T-helper 1 cell treated with Interleukin-12 subunit alpha and Interleukin-12 subunit beta and Interleukin-4 antibody, amounts not matched to agents 30 ng/mL and 1 ng/mL, for 36 hours (primary cell): ENCODE results near the gene CHN2. TPM values are rescaled to one million over a fixed set of nuclear protein-coding genes. Genes with fewer than 3 reads are reported as not detected.
"Not testable (repeated sequence)": the region's sequence is repeated elsewhere in the genome, so short reads cannot be mapped to it uniquely, and the experiment has no call there.

Experiments used
- intact Hi-C: fragments of 100-400 bp; cut with micrococcal nuclease; formaldehyde crosslinking; loops from one replicate; pipeline ENCODE4 v1.15.1; 2024
- total RNA-seq: library from RNA; stranded (reverse); gene quantifications from 2 replicates; pipeline ENCODE4 v1.2.3, GENCODE V29; 2022

Gene CHN2
- total RNA-seq, 1 donor from 2014 or later, result 0.74 TPM

- intact Hi-C loops, result loop anchor here (1.0 to 5.0 kb wide), 5 partner anchors 148 to 267 kb away; no protein-coding TSS in a partner anchor
Measured at GRCh38 chr7:29189743-29190201, 4.8 kb upstream of the CHN2 start.

DNA sequence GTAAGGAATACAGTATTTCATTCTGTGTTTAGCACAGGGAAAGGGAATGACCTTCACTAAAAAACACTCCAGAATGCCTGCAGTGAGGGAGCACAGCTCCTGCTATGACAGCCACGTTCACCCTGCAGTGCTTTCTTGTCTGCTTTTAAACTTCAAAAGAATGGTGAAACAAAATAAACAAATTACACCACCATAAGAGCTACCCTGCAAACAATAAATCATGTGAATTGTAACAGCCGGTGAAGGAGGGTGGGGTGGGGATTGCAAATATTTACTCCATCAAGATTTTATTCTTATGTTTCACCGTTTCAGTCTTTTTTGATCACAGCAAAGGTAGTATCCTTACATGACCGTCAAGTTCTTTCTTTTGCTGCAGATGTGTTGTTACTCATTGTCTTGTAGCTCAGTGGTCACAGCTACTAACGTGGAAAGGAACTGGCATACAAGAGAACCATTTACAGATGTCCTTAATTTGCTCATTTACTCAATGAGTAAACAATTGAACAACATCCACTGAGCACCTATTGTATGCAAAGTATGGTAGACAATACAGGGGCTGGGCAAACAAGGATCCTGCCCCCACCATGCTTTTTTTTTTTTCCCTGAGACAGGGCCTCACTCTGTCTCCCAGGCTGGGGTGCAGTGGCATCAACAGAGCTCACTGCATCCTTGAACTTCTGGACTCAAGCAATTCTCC lies 4.1 kb upstream of the CHN2 start:
- intact Hi-C loops, result loop anchor here (5.0 kb wide), 1 partner anchor 147 kb away; no protein-coding TSS in a partner anchor

DNA sequence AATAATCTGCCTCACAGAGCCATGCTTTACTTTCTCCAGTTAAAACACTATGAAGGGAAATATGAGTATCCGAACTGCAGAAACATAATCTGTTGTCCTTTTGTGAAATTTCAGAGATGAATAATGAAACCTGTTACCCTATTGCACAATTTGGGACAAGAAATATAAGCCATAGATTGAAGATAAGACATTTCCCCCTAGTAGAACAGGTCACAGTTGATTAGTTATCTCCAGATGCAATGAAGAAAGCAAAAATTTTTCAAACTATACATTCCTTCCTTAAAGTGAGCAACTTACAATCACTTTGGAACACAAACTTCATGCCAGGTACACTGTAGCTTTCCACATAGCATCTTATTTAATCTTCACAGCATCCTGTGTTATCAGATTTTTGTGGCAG lies 2.3 kb upstream of the CHN2 start:
- intact Hi-C loops, result loop anchor here (5.0 kb wide), 1 partner anchor 145 kb away; no protein-coding TSS in a partner anchor

DNA sequence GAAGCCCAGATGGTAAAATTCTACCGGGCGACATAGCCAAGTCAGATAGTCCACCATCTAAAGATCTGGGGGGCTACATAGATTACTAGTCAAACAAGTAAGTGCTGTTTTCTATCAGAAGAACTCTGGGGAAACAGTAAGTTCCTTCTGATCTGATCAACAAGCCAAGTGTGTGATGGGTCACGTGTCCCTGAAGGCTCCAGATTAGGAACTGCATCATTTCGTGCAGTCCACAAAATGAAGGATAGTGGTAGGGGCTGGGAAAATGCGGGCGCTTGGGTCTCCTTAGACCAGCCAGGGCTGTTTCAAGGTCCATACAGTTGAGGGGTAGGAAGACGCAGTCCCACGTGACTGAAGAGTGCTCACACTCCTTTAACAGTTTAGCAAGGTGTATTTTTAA lies 1.8 kb upstream of the CHN2 start:
- intact Hi-C loops, result loop anchor here (5.0 kb wide), 1 partner anchor 144 kb away; no protein-coding TSS in a partner anchor

- intact Hi-C loops, result loop anchor here (5.0 kb wide), 1 partner anchor 144 kb away; no protein-coding TSS in a partner anchor
Measured at GRCh38 chr7:29193316-29194205, 1.0 kb upstream of the CHN2 start.

- intact Hi-C loops, result loop anchor here (5.0 kb wide), 1 partner anchor 143 kb away; no protein-coding TSS in a partner anchor
Measured at GRCh38 chr7:29194206-29194593, 375 bp upstream of the CHN2 start.

DNA sequence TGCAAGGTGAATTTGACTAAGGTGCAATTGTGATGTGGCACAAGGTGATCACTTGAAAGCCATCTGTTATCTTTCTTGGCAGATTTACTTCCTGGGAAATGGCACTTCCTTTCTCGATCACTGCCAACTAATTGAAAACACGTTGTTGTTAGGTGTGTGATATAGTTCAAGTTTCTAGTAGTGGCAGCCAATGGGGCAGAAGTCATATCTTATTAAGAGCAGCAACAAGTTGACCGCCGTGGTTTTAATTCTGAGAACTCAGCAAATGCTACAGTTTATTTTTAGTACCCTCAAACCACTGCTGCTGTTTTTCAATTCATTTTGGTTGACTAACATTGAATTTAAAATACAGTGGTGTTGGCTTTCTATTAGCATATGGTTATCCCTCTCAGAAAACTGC lies 1.6 kb downstream of the CHN2 start:
- intact Hi-C loops, result loop anchor here (2.0 to 5.0 kb wide), 2 partner anchors 89 kb away; no protein-coding TSS in a partner anchor

- intact Hi-C loops, result loop anchor here (2.0 to 5.0 kb wide), 2 partner anchors 88 to 90 kb away; no protein-coding TSS in a partner anchor
Measured at GRCh38 chr7:29196971-29197595, 2.5 kb downstream of the CHN2 start.

GRCh38 chr7:29197916-29198315 lies 3.3 kb downstream of the CHN2 start:
- intact Hi-C loops, result loop anchor here (2.0 to 5.0 kb wide), 2 partner anchors 87 to 91 kb away; no protein-coding TSS in a partner anchor

DNA sequence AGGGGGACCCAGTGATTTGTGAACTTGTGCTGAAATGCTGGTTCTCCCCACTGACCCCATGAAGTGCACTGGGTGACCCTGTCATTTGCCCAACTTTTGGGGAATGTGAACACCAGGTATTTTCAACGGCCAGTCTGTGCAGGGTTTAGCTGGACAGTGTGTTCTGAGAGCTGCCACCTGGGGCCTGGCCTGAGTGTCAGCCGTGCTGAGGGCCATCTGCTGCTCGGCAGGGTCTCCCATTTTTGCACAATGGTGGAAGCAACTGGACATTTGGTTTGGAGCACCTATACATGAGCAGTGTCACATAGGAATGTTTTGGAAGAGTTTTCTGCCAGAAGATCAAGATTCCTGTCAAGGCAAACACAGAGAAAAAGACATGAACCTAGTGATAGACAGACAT lies 5.2 kb downstream of the CHN2 start:
- intact Hi-C loops, result loop anchor here (5.0 kb wide), 1 partner anchor 92 kb away; no protein-coding TSS in a partner anchor

- intact Hi-C loops, result no loop called here
Measured at GRCh38 chr7:29202651-29203069, 8.1 kb downstream of the CHN2 start.

GRCh38 chr7:29204491-29205272 lies 10.1 kb downstream of the CHN2 start:
- intact Hi-C loops, result no loop called here

DNA sequence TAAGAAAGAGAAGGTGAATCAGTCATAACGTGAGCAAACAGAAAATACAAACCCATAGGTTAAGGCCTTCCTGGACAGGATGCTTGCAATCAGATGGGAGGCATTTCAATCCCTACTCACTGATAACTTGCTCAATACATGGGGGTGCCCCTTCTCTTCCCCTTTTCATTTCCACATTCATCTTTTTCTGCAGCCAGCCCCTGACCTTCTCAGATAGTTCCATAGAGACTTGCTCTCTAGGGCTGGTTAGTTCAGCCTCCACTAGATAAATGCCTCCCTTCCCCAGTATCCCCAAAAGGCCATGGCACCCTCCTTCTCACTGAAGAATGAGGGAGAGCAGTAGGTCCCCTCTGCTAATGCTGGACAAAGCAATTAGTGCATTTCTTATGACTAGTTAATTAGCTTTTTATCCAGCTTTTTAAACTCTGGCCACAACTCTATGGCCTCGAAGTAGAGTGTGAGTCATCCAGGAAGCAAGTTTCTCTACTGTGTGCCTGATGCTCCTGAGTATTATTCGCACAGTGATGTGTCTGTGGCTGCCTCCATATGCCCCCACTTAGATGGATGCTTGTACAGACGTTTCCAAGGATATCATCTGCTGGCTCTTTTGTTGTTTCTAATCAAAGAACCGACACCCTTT lies 12.7 kb downstream of the CHN2 start:
- intact Hi-C loops, result no loop called here

DNA sequence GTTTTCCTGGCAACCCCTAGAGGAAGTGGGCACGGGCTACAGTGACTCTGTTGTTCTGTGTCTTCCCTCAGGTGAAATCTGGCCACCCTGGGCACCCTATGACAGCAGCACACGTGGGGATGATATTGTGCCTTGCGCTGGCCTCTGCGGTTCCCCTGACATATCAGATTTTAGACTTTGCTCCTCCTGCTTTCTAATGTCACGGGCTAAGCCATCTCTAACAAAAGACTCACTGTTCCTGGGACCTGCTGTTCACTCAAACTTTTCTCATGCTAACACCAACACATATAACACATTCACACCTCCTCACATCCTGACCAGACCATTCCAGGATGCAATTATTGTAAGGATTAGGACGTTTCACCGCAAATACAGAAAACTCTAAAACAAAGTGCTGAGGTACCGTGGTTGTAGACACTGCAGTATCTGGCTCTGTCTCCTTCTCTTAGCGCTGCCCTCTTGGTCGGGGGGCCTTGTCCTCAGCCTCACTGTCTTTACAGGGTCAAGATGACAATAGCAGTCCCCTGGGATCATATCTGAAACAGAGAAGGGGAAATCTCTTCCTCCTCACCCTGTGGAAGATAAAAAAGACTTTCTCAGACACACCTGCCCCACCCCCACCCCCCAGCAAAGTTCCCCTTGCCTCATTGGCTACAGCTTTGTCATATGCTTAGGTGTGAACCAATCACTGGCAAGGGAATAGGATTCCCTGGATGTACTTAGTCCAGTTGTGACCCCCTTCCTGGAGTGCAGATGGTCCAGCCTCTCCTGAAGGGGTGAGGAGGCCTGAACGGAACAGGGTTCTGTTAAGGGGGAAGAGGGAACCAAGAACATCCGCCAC lies 14.1 kb downstream of the CHN2 start:
- intact Hi-C loops, result no loop called here

DNA sequence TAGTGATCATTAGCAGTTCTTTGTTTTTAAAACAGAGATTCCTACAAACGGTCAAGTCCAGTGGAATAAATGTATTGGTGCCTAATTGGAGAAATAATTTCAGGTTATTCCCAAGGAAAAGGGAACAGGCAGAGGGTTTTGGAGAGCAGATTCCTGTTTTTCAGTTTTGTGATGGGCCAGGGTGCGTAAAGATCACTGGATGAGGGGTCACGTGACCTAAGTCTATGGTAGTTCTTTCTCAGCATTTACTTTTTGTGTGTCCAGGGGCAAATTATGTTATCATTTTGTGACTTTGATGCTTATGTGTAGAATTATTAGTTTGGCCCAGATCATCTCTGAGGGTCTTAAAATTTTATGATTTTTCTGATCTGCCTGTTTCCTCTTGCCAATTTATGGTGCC lies 15.2 kb downstream of the CHN2 start:
- intact Hi-C loops, result no loop called here

GRCh38 chr7:29212736-29213135 lies 18.2 kb downstream of the CHN2 start:
- intact Hi-C loops, result not testable (repeated sequence)

- intact Hi-C loops, result no loop called here
Measured at GRCh38 chr7:29214056-29214455, 19.5 kb downstream of the CHN2 start.

DNA sequence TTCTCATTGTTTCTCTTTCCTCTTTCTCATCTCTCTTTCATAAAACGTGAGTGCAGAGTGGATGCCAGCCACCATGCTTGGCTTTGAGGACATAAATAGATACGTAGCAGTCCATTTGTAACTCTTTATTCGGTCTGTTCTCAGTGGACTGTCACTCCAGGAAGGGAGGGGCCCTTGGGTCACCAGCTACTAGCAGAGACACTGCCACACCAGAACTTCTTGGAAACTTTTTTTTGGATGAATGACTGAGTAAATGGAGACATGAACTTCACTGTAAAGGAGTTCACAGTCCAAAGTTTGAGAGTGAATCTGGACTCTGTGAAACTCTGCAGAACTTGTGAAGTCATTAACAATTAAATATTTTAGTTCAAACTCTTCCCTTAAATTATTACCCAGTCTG lies 20.2 kb downstream of the CHN2 start:
- intact Hi-C loops, result no loop called here

DNA sequence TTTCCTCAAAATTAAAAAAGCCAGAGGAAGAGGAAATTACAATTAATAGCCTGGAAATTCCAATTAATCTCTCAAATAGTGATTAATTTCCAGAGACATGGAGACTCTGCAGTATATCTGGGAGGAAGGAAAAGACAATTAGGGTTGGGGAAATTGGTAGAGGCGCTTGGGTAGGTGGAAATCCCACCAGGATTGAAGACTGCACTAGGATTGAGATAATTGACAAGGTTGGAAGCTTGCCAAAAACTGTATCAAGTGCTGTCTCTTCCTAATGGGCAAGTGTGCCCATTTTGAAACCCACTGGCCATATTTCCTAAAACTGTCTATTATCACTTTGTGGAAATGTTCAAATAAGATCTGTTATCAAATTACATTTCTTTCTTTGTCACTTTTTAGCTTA lies 21.6 kb downstream of the CHN2 start:
- intact Hi-C loops, result no loop called here
